K562 (cell line): Measurements from ENCODE around the gene LY6G6D.

Source experiments
- CTBP1 ChIP-seq: fragments of 450-650 bp; IDR thresholded peaks from 2 replicates; pipeline ENCODE4 v1.6.1; 2016; ENCODE audit warnings: borderline replicate concordance
- MAZ ChIP-seq, 2 experiments: fragments of 450-650 bp in 1 of 2; sonication (generic) in 1 of 2; formaldehyde crosslinking; IDR thresholded peaks in 1 of 2; conservative IDR thresholded peaks in 1 of 2; 2 replicates each; pipeline versions ENCODE4 v1.4.0 to v1.5.0; 2020; ENCODE audit warnings: mild to moderate bottlenecking in 1 of 2, missing genetic modification reagents in 1 of 2
- MXD1 ChIP-seq: fragments of 250-450 bp; sonication (Bioruptor Pico); IDR thresholded peaks from 2 replicates; pipeline ENCODE4 v1.8.0; 2021; ENCODE audit warnings: borderline replicate concordance, mild to moderate bottlenecking, moderate library complexity; ENCODE audit not compliant: poor library complexity, severe bottlenecking
- PBX2 ChIP-seq, 2 experiments: IDR thresholded peaks in 1 of 2; conservative IDR thresholded peaks in 1 of 2; 2 replicates each; pipeline ENCODE4 v1.6.1; 2016; ENCODE audit warnings: low read depth in 2 of 2, mild to moderate bottlenecking in 1 of 2, missing compliant biosample characterization in 1 of 2, missing genetic modification characterization in 1 of 2, moderate library complexity in 1 of 2
- STAT6 ChIP-seq: sonication (generic); formaldehyde crosslinking; IDR thresholded peaks from 2 replicates; pipeline ENCODE4 v1.8.1; 2023; ENCODE audit warnings: mild to moderate bottlenecking, missing genetic modification reagents
- ZKSCAN1 ChIP-seq: fragments of 150-350 bp; IDR thresholded peaks from 2 replicates; pipeline ENCODE4 v1.6.1; 2016; ENCODE audit warnings: low read depth, low read length
- TF ChIP-seq, protein P1 (sequence below), 3 experiments: IDR thresholded peaks in 2 of 3; conservative IDR thresholded peaks in 1 of 3; 2 replicates each; pipeline ENCODE4 v1.5.1; 2011 to 2012; ENCODE audit warnings: low read length in 3 of 3, mild to moderate bottlenecking in 3 of 3, control low read depth in 2 of 3, improper control_type of control experiment in 1 of 3, inconsistent platforms in 1 of 3, low read depth in 1 of 3, mixed read lengths in 1 of 3, moderate library complexity in 1 of 3; ENCODE audit not compliant: insufficient read depth in 2 of 3

DNA sequence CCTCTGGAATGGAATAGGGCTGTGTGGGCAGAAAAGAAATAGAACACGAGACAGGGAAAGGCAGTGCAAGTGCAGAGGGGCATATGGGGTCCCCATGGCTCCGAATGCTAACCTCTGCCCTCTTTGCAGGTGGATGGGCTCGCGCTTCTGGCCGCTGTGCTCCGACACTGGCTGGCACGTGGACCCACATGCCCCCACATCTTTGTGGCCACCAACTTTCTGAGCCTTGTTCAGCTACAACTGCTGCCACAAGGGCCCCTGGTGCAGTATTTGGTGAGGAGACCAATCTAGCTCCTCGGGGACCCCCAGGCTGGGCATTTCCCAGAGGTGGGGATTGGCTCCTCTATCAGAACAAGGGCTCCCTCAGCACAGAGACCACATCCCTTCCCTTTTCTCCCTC is 46.2 kb downstream of the LY6G6D start:
- TF ChIP-seq CTBP1 = no peak
- TF ChIP-seq STAT6 = no peak
- TF ChIP-seq, protein P1, sequence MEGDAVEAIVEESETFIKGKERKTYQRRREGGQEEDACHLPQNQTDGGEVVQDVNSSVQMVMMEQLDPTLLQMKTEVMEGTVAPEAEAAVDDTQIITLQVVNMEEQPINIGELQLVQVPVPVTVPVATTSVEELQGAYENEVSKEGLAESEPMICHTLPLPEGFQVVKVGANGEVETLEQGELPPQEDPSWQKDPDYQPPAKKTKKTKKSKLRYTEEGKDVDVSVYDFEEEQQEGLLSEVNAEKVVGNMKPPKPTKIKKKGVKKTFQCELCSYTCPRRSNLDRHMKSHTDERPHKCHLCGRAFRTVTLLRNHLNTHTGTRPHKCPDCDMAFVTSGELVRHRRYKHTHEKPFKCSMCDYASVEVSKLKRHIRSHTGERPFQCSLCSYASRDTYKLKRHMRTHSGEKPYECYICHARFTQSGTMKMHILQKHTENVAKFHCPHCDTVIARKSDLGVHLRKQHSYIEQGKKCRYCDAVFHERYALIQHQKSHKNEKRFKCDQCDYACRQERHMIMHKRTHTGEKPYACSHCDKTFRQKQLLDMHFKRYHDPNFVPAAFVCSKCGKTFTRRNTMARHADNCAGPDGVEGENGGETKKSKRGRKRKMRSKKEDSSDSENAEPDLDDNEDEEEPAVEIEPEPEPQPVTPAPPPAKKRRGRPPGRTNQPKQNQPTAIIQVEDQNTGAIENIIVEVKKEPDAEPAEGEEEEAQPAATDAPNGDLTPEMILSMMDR (IDR thresholded peaks at IDR 0.05 in 2 of 3, conservative IDR thresholded peaks at IDR 0.05 in 1 of 3; ENCODE audit: insufficient read depth in 2 of 3, low read depth in 1 of 3, low read length in 3 of 3) = no peak
- peak in 1 of 2 experiments; percentile 37; a peak in 1 of 4 replicates for TF ChIP-seq MAZ (CRISPR knock-in tag; conservative IDR thresholded peaks at IDR 0.05 in 1 of 2, IDR thresholded peaks at IDR 0.05 in 1 of 2)
- TF ChIP-seq PBX2 (CRISPR knock-in tag; IDR thresholded peaks at IDR 0.05; ENCODE audit: low read depth) = no peak
- TF ChIP-seq PBX2 (tag; conservative IDR thresholded peaks at IDR 0.05; ENCODE audit: low read depth) = no peak
- TF ChIP-seq ZKSCAN1 = no peak
- TF ChIP-seq MXD1 (CRISPR knock-in tag) = no peak
